Measurements from ENCODE around the gene ERLIN1. TPM values are rescaled to one million over a fixed set of nuclear protein-coding genes. Genes with fewer than 3 reads are reported as not detected.

The ERLIN1 gene
- total and polyA plus RNA-seq, 10 of the 15 experiments (the other 5 are each of a cell fraction or from before 2014, with no cell fraction given), result 4.9 to 21.7 (median 13.0) TPM

GRCh38 chr10:100157156-100157555, 28.7 kb downstream of the ERLIN1 start:
- H3K4me2 ChIP-seq (ENCODE audit: control insufficient read depth, insufficient read depth), result peak overlapping the region; percentile 56
- no TSS peak for BruUV-seq (replicated peaks)
- peaks cover 4 to 16% of the 10 kb centered on the region in 2 experiments for H3K36me3 ChIP-seq (ENCODE audit: control insufficient read depth in 2 of 2, insufficient read depth in 2 of 2, low read length in 1 of 2)
- in situ Hi-C loops (cut with MboI) (no loop called here), intact Hi-C loops (cut with micrococcal nuclease; ENCODE audit: unreplicated experiment) (no loop called here)
- 0 out of 3 replicates have a peak, but pooled peaks have one; percentile 13 for ATAC-seq
- no peaks in the 10 kb centered on the region; the same call in 2 of the 3 replicates for H3K9me3 ChIP-seq (replicated peaks; ENCODE audit: control insufficient read depth, insufficient read depth, low read length)
- no peaks in the 10 kb centered on the region for H4K20me1 ChIP-seq (ENCODE audit: control insufficient read depth, insufficient read depth)
- peak overlapping the region; percentile 48; the same call in 1 of the 2 replicates for H3K27ac ChIP-seq (ENCODE audit: control insufficient read depth, insufficient read depth)
- ChIA-PET RAD21 (ENCODE audit: unreplicated experiment) (interaction anchor here (0.7 to 1.9 kb wide), 2 partner anchors 9 to 16 kb away, joined by 3 to 4 read pairs; no protein-coding TSS in a partner anchor), SMC1A (ENCODE audit: uncharacterized antibody, unreplicated experiment) (interaction anchor here (0.9 to 2.0 kb wide), 4 partner anchors 17 to 27 kb away, joined by 3 to 7 read pairs (median 4); no protein-coding TSS in a partner anchor), POLR2A (interaction anchor here (0.5 to 0.7 kb wide), 2 partner anchors 9 to 124 kb away, joined by 3 to 4 read pairs; no protein-coding TSS in a partner anchor), CTCF (interaction anchor here (0.8 to 1.9 kb wide), 4 partner anchors 22 to 69 kb away, joined by 3 to 5 read pairs (median 3); no protein-coding TSS in a partner anchor)
- peaks cover 26% of the 10 kb centered on the region for H3K4me1 ChIP-seq (ENCODE audit: control insufficient read depth, insufficient read depth, low read length)
- FAIRE-seq, result peak; percentile 73
- no peak overlapping the region for H3K4me3 ChIP-seq
- peaks cover 9% of the 10 kb centered on the region for H3K79me2 ChIP-seq (ENCODE audit: control insufficient read depth, insufficient read depth, low read length)
- H2AFZ ChIP-seq (ENCODE audit: control insufficient read depth, low read depth, low read length), result no peak overlapping the region
- no peaks in the 10 kb centered on the region for H3K27me3 ChIP-seq (replicated peaks in 1 of 2; ENCODE audit: control insufficient read depth in 2 of 2, insufficient read depth in 2 of 2, low read length in 1 of 2)
- no peak overlapping the region for H3K9ac ChIP-seq (ENCODE audit: control insufficient read depth, insufficient read depth, low read length)
- DNase-seq (ENCODE audit: low read depth, low spot score), result no peak
- TF ChIP-seq LARP7 (IDR thresholded peaks at IDR 0.05) (no peak), ZBTB33 (IDR thresholded peaks at IDR 0.05) (no peak), HDGF (IDR thresholded peaks at IDR 0.05) (no peak), SUPT20H (IDR thresholded peaks at IDR 0.05; ENCODE audit: borderline replicate concordance, control insufficient read depth, low read depth, low read length) (no peak), ATF2 (IDR thresholded peaks at IDR 0.05; ENCODE audit: low read length) (no peak), MTA2 (IDR thresholded peaks at IDR 0.05; ENCODE audit: low read depth) (no peak), ZBTB11 (CRISPR knock-in tag; IDR thresholded peaks at IDR 0.05) (no peak), E4F1 (IDR thresholded peaks at IDR 0.05; ENCODE audit: borderline replicate concordance, partially characterized antibody) (no peak), ZNF592 (IDR thresholded peaks at IDR 0.05) (no peak), FOXK2 (IDR thresholded peaks at IDR 0.05) (no peak)
